ENCODE data around the gene ATP10B.
A peak's percentile ranks its signal among the peaks of the same experiment; 100 is the strongest.
"Not testable (repeated sequence)": the region's sequence is repeated elsewhere in the genome, so short reads cannot be mapped to it uniquely, and the experiment has no call there.

Gene ATP10B

DNA sequence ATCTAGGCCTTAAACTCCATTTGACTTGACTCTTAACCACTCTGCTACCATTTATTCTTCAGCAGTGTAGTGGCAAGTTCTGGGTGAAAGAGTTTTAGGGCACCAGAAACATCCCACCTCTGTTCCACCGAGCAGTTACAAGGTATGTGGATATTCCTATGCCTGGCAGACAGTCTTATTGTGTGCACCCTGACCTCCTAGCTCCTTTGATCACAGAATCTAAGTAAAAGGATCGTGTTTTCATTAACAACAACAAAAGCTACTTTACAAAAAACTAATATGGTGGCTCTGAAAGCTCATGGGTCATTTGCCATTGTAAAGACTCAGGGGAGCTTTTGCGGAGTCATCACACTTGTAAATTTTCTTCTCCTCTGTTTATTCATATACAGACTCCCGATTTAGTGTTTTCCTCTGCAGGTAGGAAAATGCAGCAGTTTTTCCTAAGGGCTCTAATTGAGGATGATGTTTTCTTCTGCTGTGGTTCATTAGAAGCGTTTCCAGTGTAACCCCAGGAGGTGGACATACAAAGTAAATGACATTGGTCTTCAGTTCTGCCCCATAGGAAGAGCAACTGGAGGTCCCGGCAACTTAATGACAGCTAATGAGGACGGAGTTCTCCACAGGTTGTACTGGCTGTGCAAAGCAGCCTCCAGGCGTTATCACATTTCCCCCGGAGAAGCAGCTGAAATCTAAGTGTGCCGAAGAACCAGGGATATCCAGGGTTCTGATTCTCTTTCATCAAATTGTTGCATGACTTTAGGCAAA lies 78.2 kb downstream of the ATP10B start:
- H3K4me3 ChIP-seq (ENCODE audit: low read length), result no peak overlapping the region
- no peak for DNase-seq (ENCODE audit: low read depth, low spot score)

DNA sequence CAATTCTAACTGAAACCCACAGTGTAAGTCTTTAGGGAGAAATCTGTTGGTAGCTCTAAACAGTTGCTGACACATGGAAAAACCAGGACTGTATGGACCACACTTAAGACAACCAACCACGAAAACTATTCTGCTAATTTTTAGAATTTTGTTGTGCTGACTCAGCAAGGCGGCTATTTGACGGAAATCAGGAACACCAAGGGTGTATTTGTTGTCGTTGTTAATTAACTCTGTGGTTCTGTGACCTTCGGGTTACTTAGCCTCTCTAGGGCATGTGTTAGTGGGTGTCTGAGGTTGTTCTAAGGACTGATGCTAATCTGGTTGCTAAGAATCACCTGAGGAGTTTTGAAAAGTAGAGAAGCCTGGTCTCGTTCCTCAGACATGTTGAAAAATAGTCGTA lies 79.2 kb downstream of the ATP10B start:
- H3K4me3 ChIP-seq (ENCODE audit: low read length), result no peak overlapping the region
- no peak for DNase-seq (ENCODE audit: low read depth, low spot score)

DNA sequence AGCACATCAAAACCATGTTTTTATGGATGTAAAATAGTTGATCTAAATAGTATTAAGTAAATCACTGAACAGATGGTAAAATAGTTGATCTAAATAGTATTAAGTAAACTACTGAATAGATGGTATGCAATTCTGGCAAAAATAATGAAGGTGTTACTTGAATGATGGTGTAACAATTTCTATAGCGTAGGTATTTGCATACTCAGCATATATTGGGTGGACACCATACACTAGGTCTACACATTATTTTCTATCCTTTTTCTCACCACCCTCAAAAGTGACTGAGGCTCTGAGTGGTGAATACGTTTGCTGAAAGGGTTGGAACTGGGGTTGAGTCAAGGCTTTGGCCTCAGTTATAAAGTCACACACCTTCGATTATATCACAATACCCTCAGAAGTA lies 81.3 kb downstream of the ATP10B start:
- DNase-seq (ENCODE audit: low read depth, low spot score), result no peak
- no peak overlapping the region for H3K4me3 ChIP-seq (ENCODE audit: low read length)

DNA sequence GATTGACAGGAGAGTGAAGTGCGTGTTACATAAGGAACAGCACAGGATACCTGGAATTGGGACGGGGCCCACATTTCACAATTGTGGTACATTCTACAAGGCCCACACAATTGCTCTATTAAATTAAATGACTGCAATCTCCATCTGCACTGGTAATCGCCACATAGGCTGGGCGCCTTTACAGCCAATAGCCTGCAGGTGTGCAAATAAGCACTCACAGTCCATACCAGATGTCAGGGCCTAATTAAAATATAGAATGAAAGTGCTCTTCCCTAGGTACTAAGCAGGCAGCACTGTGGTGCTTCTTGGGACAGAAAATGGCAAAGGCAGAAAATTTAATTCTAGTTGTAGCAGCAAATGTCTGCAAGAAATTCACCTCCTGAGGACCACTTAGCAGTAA lies 82.7 kb downstream of the ATP10B start:
- DNase-seq (ENCODE audit: low read depth, low spot score), result no peak
- no peak overlapping the region for H3K4me3 ChIP-seq (ENCODE audit: low read length)

DNA sequence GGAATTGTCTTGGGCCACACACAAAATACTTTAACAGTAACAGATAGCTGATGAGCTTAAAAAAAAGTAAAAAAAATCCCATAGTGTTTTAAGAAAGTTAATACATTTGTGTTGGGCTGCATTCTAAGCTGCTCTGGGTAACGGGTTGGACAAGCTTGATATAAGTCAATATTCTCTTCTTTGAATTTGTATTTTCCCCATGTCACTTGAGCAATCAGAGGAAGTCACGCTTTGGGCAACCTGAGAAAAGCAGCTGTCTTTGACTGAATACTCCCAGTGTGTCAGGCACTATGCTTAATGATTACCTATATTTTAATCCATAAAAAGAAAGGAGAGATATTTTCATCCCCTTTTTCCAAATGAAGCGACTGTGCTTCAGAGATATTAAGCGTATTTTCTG lies 84.9 kb downstream of the ATP10B start:
- no peak overlapping the region for H3K4me3 ChIP-seq (ENCODE audit: low read length)
- no peak for DNase-seq (ENCODE audit: low read depth, low spot score)

DNA sequence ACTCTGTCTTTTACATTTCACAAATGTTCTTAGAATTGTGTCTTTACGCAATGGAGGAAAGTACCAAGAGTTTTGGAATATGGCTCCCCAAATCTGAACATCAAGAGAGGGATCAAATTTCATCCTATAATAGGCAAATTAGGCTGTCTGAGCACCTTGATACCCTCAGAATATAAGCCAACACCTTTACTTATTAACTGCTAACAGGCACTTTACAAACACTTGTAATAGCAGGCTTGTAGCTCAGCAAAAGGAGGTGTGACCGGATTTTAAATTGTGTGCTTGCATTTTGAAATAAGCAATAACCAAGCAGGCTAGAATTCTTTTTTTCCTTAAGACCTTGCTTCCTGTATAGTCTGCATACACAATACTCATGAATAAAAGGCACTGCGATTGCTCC lies 92.0 kb downstream of the ATP10B start:
- no peak for DNase-seq (ENCODE audit: low read depth, low spot score)
- no peak overlapping the region for H3K4me3 ChIP-seq (ENCODE audit: low read length)

DNA sequence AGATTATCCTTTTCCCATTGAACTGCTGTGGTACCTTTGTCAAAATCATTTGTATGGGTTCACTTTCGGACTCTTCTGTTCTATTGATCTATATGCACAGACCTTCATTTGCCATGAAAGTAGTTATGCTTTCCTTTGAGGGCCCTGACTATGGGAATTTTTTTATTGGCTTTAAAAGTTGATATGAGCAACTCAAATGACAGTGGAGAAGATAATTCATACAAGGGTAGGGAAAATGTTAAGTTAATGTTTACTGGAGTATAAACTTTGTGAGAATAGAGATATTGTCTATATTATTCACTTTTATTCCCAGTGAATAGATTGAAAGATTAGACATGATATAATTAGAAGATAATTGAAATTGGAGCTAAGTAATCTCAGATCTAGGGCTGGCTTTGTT lies 94.8 kb downstream of the ATP10B start:
- no peak overlapping the region for H3K4me3 ChIP-seq (ENCODE audit: low read length)
- no peak for DNase-seq (ENCODE audit: low read depth, low spot score)

DNA sequence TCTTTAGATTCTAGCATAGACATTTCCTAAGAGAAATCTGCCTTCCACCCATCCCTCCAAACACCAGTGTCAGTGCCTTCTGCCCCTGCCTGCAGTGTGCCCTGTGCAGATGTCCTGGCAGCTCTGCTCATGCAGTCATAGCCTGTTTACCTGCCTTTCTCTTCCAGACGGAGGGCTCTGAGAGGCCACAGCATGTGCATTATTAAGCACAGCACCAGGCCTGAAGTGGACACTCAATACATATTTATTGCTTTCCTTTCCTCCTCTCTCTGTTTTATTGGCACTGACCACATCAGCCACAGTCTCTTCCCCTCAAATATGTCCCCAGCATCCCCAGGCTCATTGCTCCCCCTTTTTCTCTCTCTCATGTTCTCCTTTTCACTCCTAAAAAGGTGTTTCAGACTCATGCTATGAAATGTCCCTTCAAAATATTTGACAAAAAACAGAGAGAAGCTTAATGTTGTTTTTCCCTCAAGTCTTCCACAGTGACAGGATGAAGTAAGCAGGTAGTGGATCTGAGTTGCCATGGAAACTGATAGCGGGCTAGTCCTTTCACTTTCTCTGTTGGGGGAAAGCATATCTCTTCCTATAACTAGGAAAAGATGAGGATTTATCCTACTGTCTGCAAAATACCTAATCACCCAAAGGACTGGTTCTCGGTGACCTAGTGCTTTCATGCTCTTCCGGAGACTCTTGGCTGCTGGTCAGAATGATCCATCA lies 100.9 kb downstream of the ATP10B start:
- DNase-seq (ENCODE audit: low read depth, low spot score), result no peak
- H3K4me3 ChIP-seq (ENCODE audit: low read length), result no peak overlapping the region

DNA sequence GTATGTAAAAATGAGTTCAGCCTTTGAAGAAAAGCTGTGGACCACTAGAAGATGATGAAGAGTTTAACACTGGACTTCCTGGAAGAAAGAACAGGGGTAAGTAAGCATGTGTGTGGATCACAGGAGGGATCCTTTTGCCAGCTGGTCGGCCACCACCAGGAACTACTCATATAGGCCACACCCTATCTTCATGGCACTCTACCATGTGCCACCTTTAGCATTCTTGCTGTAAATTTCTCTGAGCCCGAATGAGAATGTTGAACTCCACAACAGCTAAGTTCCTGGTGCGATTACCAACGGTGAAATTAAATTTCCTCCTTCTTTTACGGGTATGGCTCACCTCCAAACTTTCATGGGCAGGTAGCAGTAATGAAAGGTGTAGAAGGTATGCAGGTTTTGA lies 102.3 kb downstream of the ATP10B start:
- H3K4me3 ChIP-seq (ENCODE audit: low read length), result no peak overlapping the region
- DNase-seq (ENCODE audit: low read depth, low spot score), result no peak

DNA sequence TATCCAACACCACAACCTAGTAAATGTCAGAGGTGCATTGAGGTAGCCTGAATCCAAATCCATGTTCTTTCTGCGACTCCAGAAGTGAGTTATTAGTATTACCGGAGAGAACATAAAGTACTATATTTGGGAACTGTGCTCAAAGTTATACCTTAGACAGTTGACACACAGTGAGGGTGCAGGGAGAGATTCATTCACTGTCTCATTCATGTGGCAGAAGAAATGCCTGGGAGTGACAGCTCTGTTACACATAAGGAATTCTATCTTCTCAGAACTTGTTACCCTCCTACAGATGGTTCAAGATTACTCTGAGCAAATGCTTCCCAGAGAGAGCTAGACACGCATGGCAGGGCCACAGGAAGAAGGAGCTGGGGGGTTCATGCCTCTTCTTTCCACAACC lies 103.0 kb downstream of the ATP10B start:
- no peak overlapping the region for H3K4me3 ChIP-seq (ENCODE audit: low read length)
- DNase-seq (ENCODE audit: low read depth, low spot score), result no peak

DNA sequence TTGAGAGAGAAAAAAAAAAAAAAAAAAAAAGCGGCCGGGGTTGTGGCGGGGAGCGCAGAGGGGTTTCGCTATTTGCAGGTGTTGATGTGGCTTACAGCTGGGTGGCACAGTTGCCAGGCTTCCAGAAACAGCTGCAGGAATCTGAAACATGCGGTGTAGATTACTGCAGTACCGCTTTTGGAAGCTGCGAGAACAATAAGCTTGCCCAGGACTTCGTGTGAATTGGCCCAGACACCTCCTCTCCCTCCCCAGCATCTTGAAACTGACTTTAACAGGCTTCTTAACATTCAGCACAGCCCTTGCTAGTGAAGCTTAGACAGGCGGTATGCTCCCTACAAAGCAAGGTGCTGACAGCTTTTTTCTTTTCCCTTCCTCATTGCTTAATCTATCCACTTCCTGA lies 104.0 kb downstream of the ATP10B start:
- H3K4me3 ChIP-seq (ENCODE audit: low read length), result no peak overlapping the region
- DNase-seq (ENCODE audit: low read depth, low spot score), result peak; percentile 73

DNA sequence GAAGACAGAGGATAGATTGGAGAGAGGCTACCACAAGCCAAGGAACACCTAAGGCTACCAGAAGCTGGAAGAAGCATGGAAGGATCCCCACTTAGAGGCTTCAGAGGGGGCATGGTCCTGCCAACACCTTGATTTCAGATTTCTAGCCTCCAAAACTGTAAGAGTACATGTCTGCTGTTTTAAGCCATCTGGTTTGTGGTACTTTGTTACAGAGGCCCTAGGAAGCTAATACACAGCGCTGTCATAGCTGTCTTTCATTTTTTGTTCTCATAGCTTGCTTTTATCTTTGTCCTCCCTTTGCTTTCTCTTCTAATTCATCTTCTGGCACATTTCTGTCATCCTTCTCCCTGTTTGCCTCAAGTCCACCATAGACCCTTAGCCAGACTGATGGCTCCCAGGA lies 104.5 kb downstream of the ATP10B start:
- H3K4me3 ChIP-seq (ENCODE audit: low read length), result no peak overlapping the region
- peak; percentile 35 for DNase-seq (ENCODE audit: low read depth, low spot score)

DNA sequence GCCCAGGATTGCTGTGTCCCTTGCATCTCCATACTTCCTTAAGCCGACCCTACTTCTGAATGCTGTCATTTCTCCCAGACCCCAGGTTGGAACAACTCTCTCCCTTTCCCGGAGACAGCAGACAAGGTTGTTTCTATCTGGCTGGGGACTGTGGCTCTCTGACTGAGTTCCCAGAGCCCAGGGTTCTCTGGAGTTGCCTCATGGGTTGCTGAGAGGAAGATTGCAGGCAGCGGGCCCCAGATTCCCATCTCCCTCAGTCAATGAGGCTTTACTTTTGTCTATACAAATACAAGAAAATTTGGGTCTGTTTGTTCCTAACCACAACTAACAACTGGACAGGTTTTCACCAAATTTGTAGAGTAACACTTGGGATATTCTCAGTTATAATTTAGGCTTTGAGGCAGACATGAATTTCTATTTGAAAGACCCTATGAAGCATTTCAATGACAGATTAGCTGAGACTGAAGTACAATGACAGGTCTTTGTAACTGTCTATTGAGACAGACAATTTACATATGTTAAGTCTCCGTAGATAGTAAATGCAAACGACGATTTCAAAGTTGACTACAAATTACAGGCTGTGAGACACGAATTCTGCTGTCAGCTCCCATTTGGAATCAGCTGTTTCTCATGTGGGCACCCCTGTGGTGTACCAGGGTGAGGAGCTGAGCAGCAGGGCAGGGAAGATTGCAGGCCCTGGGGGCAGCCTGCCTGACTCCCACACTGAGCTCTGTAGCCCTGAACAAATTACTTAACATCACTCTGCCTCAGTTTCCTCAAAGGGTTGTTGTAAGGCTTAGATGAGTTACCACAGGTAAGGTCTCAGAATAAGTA lies 107.5 kb downstream of the ATP10B start:
- no peak for DNase-seq (ENCODE audit: low read depth, low spot score)
- no peak overlapping the region for H3K4me3 ChIP-seq (ENCODE audit: low read length)

DNA sequence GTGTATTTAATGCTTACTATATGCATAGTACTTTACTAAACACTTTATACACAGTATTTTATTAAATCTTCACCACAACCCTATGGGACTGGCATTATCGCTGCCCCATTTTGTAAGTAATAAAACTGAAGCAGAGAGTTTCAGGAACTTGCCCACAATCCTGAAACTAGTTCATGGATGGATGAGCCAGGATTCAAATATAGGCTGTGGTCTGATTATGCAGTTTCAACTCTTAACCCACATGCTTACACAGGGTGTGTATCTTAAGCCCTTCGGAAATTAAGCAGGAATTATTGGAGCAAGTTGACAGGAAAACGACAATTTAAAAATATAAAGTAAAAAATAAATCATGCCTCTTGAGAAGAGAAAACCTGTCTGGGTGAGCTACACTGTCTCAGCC lies 109.0 kb downstream of the ATP10B start:
- no peak for DNase-seq (ENCODE audit: low read depth, low spot score)
- no peak overlapping the region for H3K4me3 ChIP-seq (ENCODE audit: low read length)

DNA sequence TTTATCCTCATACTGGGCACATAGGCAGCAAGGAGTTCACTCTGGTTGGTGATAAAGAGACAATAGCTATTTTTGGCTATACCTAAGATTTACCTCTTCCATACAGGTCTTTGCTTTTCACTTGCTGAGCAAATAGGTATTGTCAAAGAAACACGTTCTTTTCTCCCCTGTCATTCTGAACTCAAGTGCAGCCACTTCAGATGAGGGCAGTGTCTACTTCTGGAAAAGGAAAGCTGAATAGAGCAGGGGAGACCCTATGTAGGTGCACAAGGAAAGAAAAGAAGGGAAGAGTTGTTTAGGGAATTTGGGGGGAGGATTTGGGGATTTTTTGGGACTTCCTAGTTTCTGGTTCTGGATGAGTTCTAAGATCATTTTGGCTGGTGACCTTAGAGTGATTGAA lies 109.6 kb downstream of the ATP10B start:
- H3K4me3 ChIP-seq (ENCODE audit: low read length), result no peak overlapping the region
- DNase-seq (ENCODE audit: low read depth, low spot score), result no peak

DNA sequence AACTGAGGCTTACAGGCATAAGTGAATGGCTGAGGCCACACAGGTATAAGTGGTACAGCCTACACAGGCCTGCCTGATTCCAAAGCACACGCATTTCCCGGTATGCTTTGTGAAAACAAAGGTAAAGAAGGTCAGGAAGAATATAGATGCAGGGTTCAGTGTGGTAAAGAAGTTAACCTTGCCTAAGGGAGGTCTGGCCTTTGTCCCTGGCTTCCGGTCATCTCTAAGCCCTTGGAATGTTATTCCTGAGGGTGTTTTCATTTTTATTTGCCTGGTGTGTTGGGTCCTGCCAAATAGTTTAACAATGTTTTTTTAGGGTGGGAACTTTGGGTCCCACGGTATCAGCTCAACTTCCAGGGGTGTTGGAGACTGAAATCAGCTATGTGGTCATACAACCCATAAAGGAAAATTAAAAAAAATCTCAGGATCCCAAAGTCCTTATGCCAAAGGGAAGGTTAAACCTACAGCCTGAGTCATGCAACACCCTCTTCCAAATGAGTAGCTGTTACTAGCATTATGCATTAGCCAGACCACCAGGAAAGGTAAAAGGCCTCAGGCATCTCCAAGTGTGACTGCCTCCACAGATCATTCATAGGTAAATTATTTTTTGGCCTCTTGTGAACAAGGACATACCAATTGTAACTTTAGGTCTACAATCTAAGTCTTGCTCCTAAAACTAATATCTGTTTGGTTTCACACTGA lies 124.6 kb downstream of the ATP10B start:
- H3K4me3 ChIP-seq (ENCODE audit: low read length), result no peak overlapping the region
- no peak for DNase-seq (ENCODE audit: low read depth, low spot score)

DNA sequence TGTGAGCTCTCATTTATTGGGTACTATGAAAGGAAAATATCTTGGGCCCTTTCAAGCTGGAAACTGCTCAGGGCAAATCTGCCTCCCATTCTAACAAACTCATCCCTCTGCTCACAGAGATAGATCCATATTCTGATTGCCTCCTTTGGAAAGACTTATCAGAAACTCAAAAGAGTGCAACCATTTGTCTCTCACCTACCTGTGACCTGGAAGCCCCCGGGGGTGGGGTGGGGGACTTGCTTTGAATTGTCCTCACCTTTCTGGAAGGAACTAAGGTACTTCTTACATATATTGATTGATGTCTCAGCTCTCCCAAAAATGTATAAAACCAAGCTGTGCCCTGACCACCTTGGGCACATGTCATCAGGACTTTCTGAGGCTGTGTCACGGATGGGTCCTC lies 125.3 kb downstream of the ATP10B start:
- no peak for DNase-seq (ENCODE audit: low read depth, low spot score)
- H3K4me3 ChIP-seq (ENCODE audit: low read length), result no peak overlapping the region

DNA sequence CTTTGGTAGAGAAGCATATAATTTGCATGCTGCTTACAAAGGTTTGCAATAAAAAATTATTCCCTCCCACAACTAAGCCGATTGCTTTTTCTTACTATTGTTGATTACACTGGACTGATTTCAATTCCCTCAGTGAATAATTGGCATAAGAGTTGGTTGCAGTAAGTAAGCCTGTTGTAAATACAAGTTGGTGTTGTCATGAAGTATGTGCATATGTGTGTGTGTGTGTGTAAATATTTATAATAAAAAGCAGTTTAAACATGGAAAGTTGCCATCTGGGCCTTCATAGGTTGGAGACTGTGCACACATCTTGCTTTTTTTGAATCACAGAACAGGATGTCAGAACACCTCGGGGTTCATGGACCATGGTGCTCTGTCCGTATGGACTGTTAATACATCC lies 131.2 kb downstream of the ATP10B start:
- H3K4me3 ChIP-seq (ENCODE audit: low read length), result no peak overlapping the region
- no peak for DNase-seq (ENCODE audit: low read depth, low spot score)

DNA sequence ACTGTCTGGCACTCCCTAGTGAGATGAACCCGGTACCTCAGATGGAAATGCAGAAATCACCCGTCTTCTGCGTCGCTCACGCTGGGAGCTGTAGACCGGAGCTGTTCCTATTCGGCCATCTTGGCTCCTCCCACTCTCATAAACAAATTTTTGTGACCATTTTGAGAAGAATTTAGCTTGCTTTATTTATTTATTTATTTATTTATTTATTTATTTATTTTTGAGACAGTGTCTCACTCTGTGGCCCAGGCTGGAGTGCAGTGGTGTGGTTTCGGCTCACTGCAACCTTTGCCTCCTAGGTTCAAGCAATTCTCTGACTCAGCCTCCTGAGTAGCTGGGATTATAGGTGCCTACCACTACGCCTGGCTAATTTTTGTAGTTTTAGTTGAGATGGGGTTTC lies 136.5 kb downstream of the ATP10B start:
- not testable (repeated sequence) for DNase-seq (ENCODE audit: low read depth, low spot score); H3K4me3 ChIP-seq (ENCODE audit: low read length)
